T-cell (primary cell): ENCODE measurements around the gene TMIGD3. TPM values are rescaled to one million over a fixed set of nuclear protein-coding genes. Genes with fewer than 3 reads are reported as not detected.

Source experiments
- ATAC-seq, 4 experiments: fragments of 200-7000 bp in 3 of 4; fragments of 150-1000 bp in 1 of 4; cut with Tn5 transposase; replicated peaks in 1 of 4; 1 replicate in 3 of 4; 2 replicates in 1 of 4; pipeline ENCODE4 v1.10.0; 2021; ENCODE audit warnings: moderate library complexity in 3 of 4, mild to moderate bottlenecking in 2 of 4, moderate number of reproducible peaks in 1 of 4
- CTCF ChIA-PET, 2 donors: fragments of 300-600 bp; sonication (Branson Sonifier 250); formaldehyde crosslinking; loops; one replicate each; lab custom pipeline; 2022; ENCODE audit warnings: antibody characterized with exemption in 2 of 2; lab: Charles Lee
- POLR2A ChIA-PET, 2 donors: fragments of 300-600 bp; sonication (Branson Sonifier 250); formaldehyde crosslinking; loops; one replicate each; lab custom pipeline; 2022; ENCODE audit warnings: antibody characterized with exemption in 2 of 2; lab: Charles Lee
- DNase-seq, 35 experiments: peaks; one replicate each; pipeline versions ENCODE4 v3.0.0 to v3.0.0-alpha.2; 2013 to 2023
- H3K27ac ChIP-seq: one replicate; pipeline ENCODE4 v1.5.1; 2013; ENCODE audit warnings: low read length
- H3K27me3 ChIP-seq, 2 experiments: replicated peaks in 1 of 2; 1 replicate in 1 of 2; 2 replicates in 1 of 2; pipeline versions ENCODE4 v1.6.1 to v1.7.0; 2013; ENCODE audit warnings: low read length in 1 of 2, mixed read lengths in 1 of 2; ENCODE audit not compliant: control insufficient read depth in 2 of 2, insufficient read depth in 2 of 2; ENCODE audit errors: extremely low read depth in 1 of 2
- H3K36me3 ChIP-seq, 2 donors: 1 replicate in 1 of 2; 2 replicates in 1 of 2; pipeline versions ENCODE4 v1.6.1 to v1.7.0; 2013; ENCODE audit warnings: low read length in 1 of 2; ENCODE audit not compliant: control insufficient read depth in 2 of 2, insufficient read depth in 1 of 2; ENCODE audit errors: extremely low read depth in 1 of 2
- H3K4me1 ChIP-seq, 2 experiments: 1 replicate in 1 of 2; 2 replicates in 1 of 2; pipeline versions ENCODE4 v1.6.1 to v1.7.0; 2013; ENCODE audit warnings: low read length in 2 of 2, mixed read lengths in 1 of 2; ENCODE audit not compliant: insufficient read depth in 2 of 2, control insufficient read depth in 1 of 2; ENCODE audit errors: extremely low read depth in 1 of 2
- H3K4me3 ChIP-seq, 2 donors: 1 replicate in 1 of 2; 2 replicates in 1 of 2; pipeline versions ENCODE4 v1.5.1 to v1.7.0; 2013; ENCODE audit warnings: mild to moderate bottlenecking in 2 of 2, low read length in 1 of 2, moderate library complexity in 1 of 2; ENCODE audit not compliant: control insufficient read depth in 1 of 2; ENCODE audit errors: extremely low read depth in 1 of 2
- H3K9me3 ChIP-seq: 2 replicates; pipeline ENCODE4 v1.7.0; 2013
- H3K27ac Mint-ChIP-seq, 2 donors: one replicate each; pipeline ENCODE4 v1.8.0; 2020 to 2021; ENCODE audit warnings: mild to moderate bottlenecking in 2 of 2, mixed read lengths in 2 of 2
- H3K27me3 Mint-ChIP-seq, 2 donors: one replicate each; pipeline ENCODE4 v1.8.0; 2021 to 2022; ENCODE audit warnings: mixed read lengths in 2 of 2
- H3K36me3 Mint-ChIP-seq: one replicate; pipeline ENCODE4 v1.8.0; 2021; ENCODE audit warnings: mixed read lengths
- H3K4me1 Mint-ChIP-seq, 3 donors: one replicate each; pipeline ENCODE4 v1.8.0; 2020 to 2022; ENCODE audit warnings: mixed read lengths in 3 of 3, mild to moderate bottlenecking in 1 of 3
- H3K4me3 Mint-ChIP-seq, 3 donors: one replicate each; pipeline ENCODE4 v1.8.0; 2020 to 2022; ENCODE audit warnings: mild to moderate bottlenecking in 3 of 3, mixed read lengths in 3 of 3, moderate library complexity in 3 of 3
- H3K9me3 Mint-ChIP-seq, 3 donors: one replicate each; pipeline ENCODE4 v1.8.0; 2020 to 2022; ENCODE audit warnings: mixed read lengths in 3 of 3
- WGBS: methylation state at CpG from one replicate; pipeline ENCODE4 v1.1.5; 2013; ENCODE audit warnings: missing lambda C conversion rate; ENCODE audit not compliant: insufficient coverage; 5-methylcytosine and 5-hydroxymethylcytosine counted together
- total RNA-seq, 35 experiments: library from RNA in 6 of 35; stranded (reverse) in 6 of 35; fragments of 120-200 nt in 1 of 35; gene quantifications; one replicate each; pipeline versions ENCODE4 v1.2.1 to v1.2.4 and lab custom pipeline; 2013 to 2026

Gene TMIGD3
- total RNA-seq, 5 donors from 2014 or later (not counting 1 experiment from before 2014, with no cell fraction given): not detected

- H3K9me3 Mint-ChIP-seq: no peaks in the 10 kb centered on the region
- H3K4me1 Mint-ChIP-seq: peaks cover 40 to 49% (median 48%) of the 10 kb centered on the region in 3 donors
- no CpG with 5 or more reads among the region's 1 CpG for WGBS
- H3K27me3 Mint-ChIP-seq: no peaks in the 10 kb centered on the region
- peak in 3 of 4 experiments; percentile 24 to 43 (median 39) for ATAC-seq
- H3K36me3 ChIP-seq: no peaks in the 10 kb centered on the region
- CTCF ChIA-PET: interaction anchor here (0.6 to 4.5 kb wide), 12 partner anchors 10 to 1446 kb away, joined by 3 to 42 read pairs (median 3); partner anchors contain the start of genes ADORA3 (in 1 of the 2) and TMIGD3 (in 1 of the 2)
- POLR2A ChIA-PET: interaction anchor here in 1 of 2 donors (0.5 to 0.9 kb wide), 4 partner anchors 51 to 94 kb away, joined by 3 to 4 read pairs (median 4); no protein-coding TSS in a partner anchor
- H3K36me3 Mint-ChIP-seq: no peaks in the 10 kb centered on the region
- H3K4me1 ChIP-seq: peaks cover 21 to 37% of the 10 kb centered on the region in 2 experiments
- H3K4me3 Mint-ChIP-seq: peak overlapping the region in 1 of 3 donors; percentile 80
- H3K27ac Mint-ChIP-seq: peak overlapping the region; percentile 66 to 78
- H3K4me3 ChIP-seq: no peak overlapping the region
- no peaks in the 10 kb centered on the region for H3K9me3 ChIP-seq
- H3K27me3 ChIP-seq: peaks cover 0 to 10% of the 10 kb centered on the region in 2 experiments
- no peak overlapping the region for H3K27ac ChIP-seq
- peak in 5 of 35 experiments; percentile 17 to 63 (median 21) for DNase-seq
Observed at GRCh38 chr1:111517469-111518225, 14.2 kb upstream of the TMIGD3 start.

GRCh38 chr1:111516005-111516535 lies 12.6 kb upstream of the TMIGD3 start:
- ATAC-seq (peak; percentile 54 to 83 (median 58)), DNase-seq (peak in 31 of 35 experiments; percentile 18 to 68 (median 36))
- Histone ChIP-seq H3K27ac (no peak overlapping the region), H3K36me3 (no peaks in the 10 kb centered on the region), H3K27me3 (peaks cover 0 to 10% of the 10 kb centered on the region in 2 experiments), H3K4me1 (peaks cover 28 to 49% of the 10 kb centered on the region in 2 experiments), H3K9me3 (no peaks in the 10 kb centered on the region), H3K4me3 (peak overlapping the region; percentile 41 to 58)
- Mint-ChIP-seq H3K4me3 (peak overlapping the region; percentile 75 to 80 (median 76)), H3K9me3 (no peaks in the 10 kb centered on the region), H3K27ac (peak overlapping the region; percentile 70 to 80), H3K36me3 (no peaks in the 10 kb centered on the region), H3K27me3 (no peaks in the 10 kb centered on the region), H3K4me1 (peaks cover 40 to 49% (median 48%) of the 10 kb centered on the region in 3 donors)
- WGBS: 66% methylated on average over 5 of the region's 13 CpGs
- POLR2A ChIA-PET: interaction anchor here in 1 of 2 donors (0.6 kb wide), 1 partner anchor 144 kb away, joined by 3 read pairs; no protein-coding TSS in a partner anchor
- CTCF ChIA-PET: interaction anchor here (0.9 to 4.5 kb wide), 3 partner anchors 8 to 159 kb away, joined by 4 to 42 read pairs (median 13); no protein-coding TSS in a partner anchor

GRCh38 chr1:111515291-111516004 lies 12.0 kb upstream of the TMIGD3 start:
- Histone ChIP-seq H3K27ac (no peak overlapping the region), H3K36me3 (no peaks in the 10 kb centered on the region), H3K4me1 (peaks cover 33 to 54% of the 10 kb centered on the region in 2 experiments), H3K4me3 (peak overlapping the region; percentile 41 to 58), H3K9me3 (no peaks in the 10 kb centered on the region), H3K27me3 (peaks cover 0 to 10% of the 10 kb centered on the region in 2 experiments)
- Mint-ChIP-seq H3K9me3 (no peaks in the 10 kb centered on the region), H3K36me3 (no peaks in the 10 kb centered on the region), H3K4me3 (peak overlapping the region; percentile 75 to 80 (median 76)), H3K27me3 (no peaks in the 10 kb centered on the region), H3K27ac (peak overlapping the region in 1 of 2 donors; percentile 31), H3K4me1 (peaks cover 40 to 49% (median 48%) of the 10 kb centered on the region in 3 donors)
- peak in 6 of 35 experiments; percentile 1 to 30 (median 18) for DNase-seq
- ChIA-PET POLR2A (no interaction called here), CTCF (interaction anchor here (2.7 to 4.5 kb wide), 2 partner anchors 8 kb away, joined by 13 to 42 read pairs; no protein-coding TSS in a partner anchor)
- peak in 3 of 4 experiments; percentile 21 to 25 (median 25) for ATAC-seq
- WGBS: 45% methylated on average over 35 of the region's 40 CpGs

GRCh38 chr1:111513410-111514020 lies 10.1 kb upstream of the TMIGD3 start:
- Mint-ChIP-seq H3K4me1 (peaks cover 43 to 52% (median 48%) of the 10 kb centered on the region in 3 donors), H3K4me3 (peak overlapping the region in 1 of 3 donors; percentile 37), H3K27ac (peak overlapping the region in 1 of 2 donors; percentile 57), H3K36me3 (no peaks in the 10 kb centered on the region), H3K9me3 (no peaks in the 10 kb centered on the region), H3K27me3 (no peaks in the 10 kb centered on the region)
- H3K9me3 ChIP-seq: no peaks in the 10 kb centered on the region
- ATAC-seq (no peak), DNase-seq (no peak)
- 76% methylated on average over 5 of the region's 8 CpGs for WGBS
- H3K27ac ChIP-seq: no peak overlapping the region
- ChIA-PET POLR2A (no interaction called here), CTCF (no interaction called here)
- peaks cover 0 to 10% of the 10 kb centered on the region in 2 experiments for H3K27me3 ChIP-seq
- peaks cover 38 to 69% of the 10 kb centered on the region in 2 experiments for H3K4me1 ChIP-seq
- no peak overlapping the region for H3K4me3 ChIP-seq
- H3K36me3 ChIP-seq: no peaks in the 10 kb centered on the region

GRCh38 chr1:111512931-111513330 lies 9.5 kb upstream of the TMIGD3 start:
- no peaks in the 10 kb centered on the region for H3K27me3 Mint-ChIP-seq
- H3K27ac Mint-ChIP-seq: no peak overlapping the region
- peaks cover 44 to 54% (median 48%) of the 10 kb centered on the region in 3 donors for H3K4me1 Mint-ChIP-seq
- ATAC-seq (no peak), DNase-seq (no peak)
- Histone ChIP-seq H3K36me3 (no peaks in the 10 kb centered on the region), H3K9me3 (no peaks in the 10 kb centered on the region), H3K4me1 (peaks cover 40 to 74% of the 10 kb centered on the region in 2 experiments), H3K27ac (no peak overlapping the region), H3K27me3 (peaks cover 0 to 10% of the 10 kb centered on the region in 2 experiments), H3K4me3 (no peak overlapping the region)
- no peaks in the 10 kb centered on the region for H3K36me3 Mint-ChIP-seq
- POLR2A ChIA-PET: no interaction called here
- H3K4me3 Mint-ChIP-seq: no peak overlapping the region
- no peaks in the 10 kb centered on the region for H3K9me3 Mint-ChIP-seq
- CTCF ChIA-PET: no interaction called here
- WGBS: 80% methylated on average over 2 of the region's 3 CpGs
